Cardiac muscle cell (in vitro differentiated cells and primary cell): ENCODE data around the gene SUGP2. TPM values are rescaled to one million over a fixed set of nuclear protein-coding genes. Genes with fewer than 3 reads are reported as not detected.

Experiments used
- DNase-seq, 2 donors: peaks; one replicate each; pipeline versions ENCODE4 v3.0.0 to v3.0.0-alpha.2; 2010 to 2017; ENCODE audit warnings: low read depth in 1 of 2, low spot score in 1 of 2
- H3K27ac ChIP-seq: fragments of 200-600 bp; sonication (generic); 2 replicates; pipeline ENCODE4 v1.5.1; 2016
- H3K27me3 ChIP-seq: fragments of 200-600 bp; sonication (generic); 2 replicates; pipeline ENCODE4 v1.6.0; 2016; ENCODE audit warnings: control low read depth
- H3K36me3 ChIP-seq: fragments of 200-600 bp; sonication (generic); 2 replicates; pipeline ENCODE4 v1.5.1; 2016; ENCODE audit warnings: control low read depth
- H3K4me1 ChIP-seq: fragments of 200-600 bp; sonication (generic); 2 replicates; pipeline ENCODE4 v1.8.1; 2017; ENCODE audit warnings: low read depth, mild to moderate bottlenecking, mixed run types
- H3K4me3 ChIP-seq: fragments of 200-600 bp; sonication (generic); 2 replicates; pipeline ENCODE4 v1.5.1; 2016; ENCODE audit warnings: mild to moderate bottlenecking
- H3K9me3 ChIP-seq: fragments of 200-600 bp; sonication (generic); 2 replicates; pipeline ENCODE4 v1.5.1; 2017; ENCODE audit warnings: low read depth, mild to moderate bottlenecking, control low read depth
- polyA plus RNA-seq: library from polyadenylated mRNA; unstranded; fragments of >200 nt; fragmentation: Nextera tagmentation; extraction: Ambion mirVana; gene quantifications from 2 replicates; pipeline ENCODE4 v1.2.1, GENCODE V29; 2016
- total RNA-seq: library from RNA; depleted of rRNA; stranded (reverse); fragments of >200 nt; gene quantifications from 2 replicates; pipeline ENCODE4 v1.2.3, GENCODE V29; 2016
- TF ChIP-seq, protein P1 (sequence below): IDR thresholded peaks from 2 replicates; pipeline ENCODE4 v1.5.1; 2012; ENCODE audit warnings: low read depth, mild to moderate bottlenecking, low read length

The SUGP2 gene
- total and polyA plus RNA-seq, 2 experiments from 2014 or later, result 120 to 126 TPM

DNA sequence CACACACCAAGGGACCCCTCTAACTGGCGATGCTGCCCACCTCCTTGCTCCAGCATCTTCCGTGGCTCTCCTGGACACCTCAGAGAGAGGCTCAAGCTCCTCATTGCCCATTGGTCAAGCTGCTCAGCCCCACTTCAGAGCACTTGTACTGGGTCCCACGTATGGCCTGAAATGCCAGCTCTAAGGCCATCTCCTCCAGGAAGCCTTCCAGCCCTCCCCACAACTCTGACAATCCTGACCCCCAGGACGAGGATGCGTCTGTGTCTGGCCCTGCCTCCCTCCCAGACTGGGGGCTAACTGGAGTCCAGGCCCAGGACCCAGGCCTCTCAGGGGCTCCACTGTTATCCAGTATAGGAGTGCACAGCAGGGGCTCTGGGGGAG lies 84.4 kb downstream of the SUGP2 start:
- TF ChIP-seq, protein P1, sequence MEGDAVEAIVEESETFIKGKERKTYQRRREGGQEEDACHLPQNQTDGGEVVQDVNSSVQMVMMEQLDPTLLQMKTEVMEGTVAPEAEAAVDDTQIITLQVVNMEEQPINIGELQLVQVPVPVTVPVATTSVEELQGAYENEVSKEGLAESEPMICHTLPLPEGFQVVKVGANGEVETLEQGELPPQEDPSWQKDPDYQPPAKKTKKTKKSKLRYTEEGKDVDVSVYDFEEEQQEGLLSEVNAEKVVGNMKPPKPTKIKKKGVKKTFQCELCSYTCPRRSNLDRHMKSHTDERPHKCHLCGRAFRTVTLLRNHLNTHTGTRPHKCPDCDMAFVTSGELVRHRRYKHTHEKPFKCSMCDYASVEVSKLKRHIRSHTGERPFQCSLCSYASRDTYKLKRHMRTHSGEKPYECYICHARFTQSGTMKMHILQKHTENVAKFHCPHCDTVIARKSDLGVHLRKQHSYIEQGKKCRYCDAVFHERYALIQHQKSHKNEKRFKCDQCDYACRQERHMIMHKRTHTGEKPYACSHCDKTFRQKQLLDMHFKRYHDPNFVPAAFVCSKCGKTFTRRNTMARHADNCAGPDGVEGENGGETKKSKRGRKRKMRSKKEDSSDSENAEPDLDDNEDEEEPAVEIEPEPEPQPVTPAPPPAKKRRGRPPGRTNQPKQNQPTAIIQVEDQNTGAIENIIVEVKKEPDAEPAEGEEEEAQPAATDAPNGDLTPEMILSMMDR, result no peak
- H3K36me3 ChIP-seq, result no peaks in the 10 kb centered on the region
- H3K4me3 ChIP-seq, result no peak overlapping the region
- no peak overlapping the region for H3K27ac ChIP-seq
- no peaks in the 10 kb centered on the region for H3K4me1 ChIP-seq
- no peaks in the 10 kb centered on the region for H3K27me3 ChIP-seq
- H3K9me3 ChIP-seq, result no peaks in the 10 kb centered on the region
- no peak for DNase-seq

DNA sequence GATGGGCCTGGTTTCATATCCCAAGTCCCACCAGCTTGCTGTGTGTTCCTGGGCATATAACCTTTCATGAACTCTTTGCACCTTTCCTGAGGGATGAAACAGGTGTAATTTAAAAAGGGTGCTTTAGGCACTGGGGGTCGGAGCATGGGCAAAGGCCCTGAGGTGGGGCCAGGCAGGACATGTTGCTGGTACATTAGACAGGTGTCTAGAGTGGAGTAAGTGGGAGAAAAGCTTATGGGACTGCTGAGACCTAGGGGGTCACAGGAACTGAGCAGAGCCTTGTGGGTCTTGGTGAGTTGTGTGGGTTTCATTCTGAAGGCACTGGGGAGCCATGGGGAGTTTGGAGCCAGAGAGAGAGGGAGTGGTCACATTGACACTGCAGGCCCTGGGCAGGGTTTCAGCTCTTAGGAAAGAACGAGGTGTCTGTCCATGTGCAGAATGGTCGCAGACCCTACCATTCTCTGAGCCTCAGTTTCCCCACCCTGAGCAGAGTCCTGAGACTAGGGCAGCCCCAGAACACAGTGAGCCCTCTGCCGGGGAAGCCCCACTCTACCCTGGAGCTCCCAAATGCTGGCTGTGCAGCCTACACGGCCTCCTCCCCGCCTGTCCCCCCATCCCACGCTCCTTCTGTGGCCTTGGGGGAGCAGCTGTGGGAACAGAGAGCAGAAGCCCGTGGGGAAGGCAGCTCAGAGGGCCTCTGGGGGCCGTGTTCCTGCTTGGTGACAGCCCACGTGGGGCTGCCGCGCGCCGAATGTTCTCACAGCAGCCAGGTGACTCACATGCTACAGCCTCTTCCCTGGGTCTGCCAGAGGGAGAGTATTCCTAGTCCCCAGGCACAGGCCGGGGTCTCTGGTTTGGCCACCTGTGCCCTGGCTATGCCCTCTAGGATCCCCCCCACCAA lies 85.0 kb downstream of the SUGP2 start:
- no peaks in the 10 kb centered on the region for H3K9me3 ChIP-seq
- H3K27me3 ChIP-seq, result no peaks in the 10 kb centered on the region
- no peak overlapping the region for H3K27ac ChIP-seq
- H3K36me3 ChIP-seq, result no peaks in the 10 kb centered on the region
- TF ChIP-seq, protein P1, result no peak
- H3K4me3 ChIP-seq, result no peak overlapping the region
- DNase-seq, result no peak
- no peaks in the 10 kb centered on the region for H3K4me1 ChIP-seq

DNA sequence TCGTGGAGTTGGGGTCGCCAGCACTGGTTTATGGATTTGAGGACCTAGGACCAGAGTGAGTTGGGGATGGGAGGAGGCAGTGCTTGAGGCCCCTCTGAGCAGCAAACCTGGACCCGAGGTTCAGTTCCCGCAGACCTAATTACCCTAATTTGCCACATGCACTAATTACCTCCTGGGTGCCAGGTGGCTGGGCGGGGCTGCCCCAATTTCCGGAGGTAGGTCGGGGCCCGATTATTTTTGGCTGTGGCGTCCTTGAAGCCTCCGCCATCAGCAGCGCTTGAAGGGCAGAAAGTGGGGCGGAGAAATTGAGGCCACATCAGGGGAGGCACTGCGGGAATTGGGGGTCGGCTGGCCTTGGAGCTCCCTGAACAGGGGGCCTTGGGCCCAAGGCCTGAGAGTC lies 86.4 kb downstream of the SUGP2 start:
- Histone ChIP-seq H3K27me3 (no peaks in the 10 kb centered on the region), H3K27ac (no peak overlapping the region), H3K4me3 (no peak overlapping the region), H3K9me3 (no peaks in the 10 kb centered on the region), H3K4me1 (no peaks in the 10 kb centered on the region), H3K36me3 (no peaks in the 10 kb centered on the region)
- TF ChIP-seq, protein P1, result no peak
- DNase-seq, result no peak

- Histone ChIP-seq H3K4me3 (no peak overlapping the region), H3K4me1 (no peaks in the 10 kb centered on the region), H3K36me3 (no peaks in the 10 kb centered on the region), H3K9me3 (no peaks in the 10 kb centered on the region), H3K27ac (no peak overlapping the region), H3K27me3 (no peaks in the 10 kb centered on the region)
- TF ChIP-seq, protein P1, result no peak
- DNase-seq, result no peak
Measured at GRCh38 chr19:18946335-18946734, 87.0 kb downstream of the SUGP2 start.

DNA sequence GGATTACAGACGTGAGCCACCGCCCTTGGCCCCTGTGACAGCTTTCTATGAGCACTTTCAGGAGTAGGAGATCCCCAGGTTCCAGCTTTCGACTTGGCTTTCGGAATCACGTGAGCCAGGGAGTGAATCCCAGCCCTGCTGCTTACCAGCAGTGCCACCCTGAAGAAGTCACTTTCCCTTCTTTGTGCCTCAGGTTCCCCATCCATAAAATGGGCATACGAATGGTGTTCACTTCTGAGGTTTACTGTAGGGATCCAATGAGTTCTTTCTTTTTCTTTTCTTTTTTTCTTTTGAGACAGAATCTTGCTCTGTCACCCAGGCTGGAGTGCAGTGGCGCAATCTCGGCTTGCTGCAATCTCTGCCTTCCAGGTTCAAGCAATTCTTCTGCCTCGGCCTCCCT lies 88.0 kb downstream of the SUGP2 start:
- TF ChIP-seq, protein P1, result no peak
- no peak overlapping the region for H3K27ac ChIP-seq
- no peaks in the 10 kb centered on the region for H3K36me3 ChIP-seq
- no peak overlapping the region for H3K4me3 ChIP-seq
- no peaks in the 10 kb centered on the region for H3K9me3 ChIP-seq
- H3K27me3 ChIP-seq, result no peaks in the 10 kb centered on the region
- no peak for DNase-seq
- no peaks in the 10 kb centered on the region for H3K4me1 ChIP-seq
